Neural cell (in vitro differentiated cells): ENCODE measurements around the gene ANO1. TPM values are rescaled to one million over a fixed set of nuclear protein-coding genes. Genes with fewer than 3 reads are reported as not detected.

Experiments
- H2AFZ ChIP-seq: fragments of 200-600, 300-800 bp; sonication (generic), shearing (Covaris generic); 2 replicates; pipeline ENCODE4 v1.6.0; 2014; ENCODE audit warnings: low read depth, mild to moderate bottlenecking, antibody characterized with exemption, low read length, moderate library complexity
- H3F3A ChIP-seq: fragments of 200-600 bp; shearing (Covaris generic); 2 replicates; pipeline ENCODE4 v1.6.1; 2016; ENCODE audit warnings: mild to moderate bottlenecking, moderate library complexity, mixed read lengths, antibody characterized with exemption, low read length; ENCODE audit not compliant: insufficient read depth, poor library complexity, severe bottlenecking
- H3K27ac ChIP-seq: fragments of 200-600, 300-800 bp; sonication (generic), shearing (Covaris generic); 2 replicates; pipeline ENCODE4 v1.5.1; 2014; ENCODE audit warnings: mild to moderate bottlenecking, low read length, moderate library complexity
- H3K27me3 ChIP-seq: fragments of 300-800, 200-600 bp; sonication (generic), shearing (Covaris generic); 2 replicates; pipeline ENCODE4 v1.6.0; 2014; ENCODE audit warnings: mild to moderate bottlenecking, low read depth, low read length, moderate library complexity; ENCODE audit not compliant: insufficient read depth
- H3K36me3 ChIP-seq: fragments of 300-800, 200-600 bp; sonication (generic), shearing (Covaris generic); 2 replicates; pipeline ENCODE4 v1.5.1; 2014; ENCODE audit warnings: mild to moderate bottlenecking, antibody characterized with exemption, low read length, moderate library complexity; ENCODE audit not compliant: insufficient read depth
- H3K4me2 ChIP-seq: fragments of 300-800, 200-600 bp; sonication (generic), shearing (Covaris generic); 2 replicates; pipeline ENCODE4 v1.6.0; 2014; ENCODE audit warnings: mild to moderate bottlenecking, low read length
- H3K4me3 ChIP-seq: fragments of 300-800, 200-600 bp; sonication (generic), shearing (Covaris generic); 2 replicates; pipeline ENCODE4 v1.5.1; 2014; ENCODE audit warnings: mild to moderate bottlenecking, low read length, moderate library complexity
- H3K79me2 ChIP-seq: fragments of 200-600 bp; shearing (Covaris generic); replicated peaks from 2 replicates; pipeline ENCODE4 v1.6.0; 2014; ENCODE audit warnings: mild to moderate bottlenecking, low read length, moderate library complexity; ENCODE audit not compliant: insufficient read depth
- H3K9ac ChIP-seq: fragments of 300-800, 200-600 bp; sonication (generic), shearing (Covaris generic); 2 replicates; pipeline ENCODE4 v1.6.1; 2016; ENCODE audit warnings: mild to moderate bottlenecking, low read length, mixed read lengths
- H3K9me2 ChIP-seq: fragments of 200-600 bp; shearing (Covaris generic); 2 replicates; pipeline ENCODE4 v1.6.1; 2016; ENCODE audit warnings: mild to moderate bottlenecking, low read length, mixed read lengths; ENCODE audit not compliant: insufficient read depth
- H3K9me3 ChIP-seq: fragments of 200-600, 300-800 bp; sonication (generic), shearing (Covaris generic); 2 replicates; pipeline ENCODE4 v1.6.1; 2016; ENCODE audit warnings: mild to moderate bottlenecking, mixed run types, low read length, moderate library complexity, mixed read lengths
- H4K20me1 ChIP-seq: fragments of 200-600 bp; shearing (Covaris generic); 2 replicates; pipeline ENCODE4 v1.6.1; 2016; ENCODE audit warnings: mild to moderate bottlenecking, mixed run types; ENCODE audit not compliant: insufficient read depth
- CTCF ChIP-seq: fragments of 450-650 bp; IDR thresholded peaks from 2 replicates; pipeline ENCODE4 v1.5.1; 2014; ENCODE audit warnings: antibody characterized with exemption, mild to moderate bottlenecking, moderate library complexity; ENCODE audit not compliant: poor library complexity, severe bottlenecking
- EP300 ChIP-seq: fragments of 450-650 bp; conservative IDR thresholded peaks from 2 replicates; pipeline ENCODE4 v1.6.1; 2014; ENCODE audit warnings: antibody characterized with exemption, mild to moderate bottlenecking, moderate library complexity; ENCODE audit not compliant: poor library complexity, severe bottlenecking
- EZH2 ChIP-seq: fragments of 200-600, 300-800 bp; shearing (Covaris generic), sonication (generic); IDR thresholded peaks from 2 replicates; pipeline ENCODE4 v1.6.1; 2014; ENCODE audit warnings: antibody characterized with exemption, low read length, borderline replicate concordance, mild to moderate bottlenecking; ENCODE audit not compliant: insufficient read depth, poor library complexity, severe bottlenecking
- MXI1 ChIP-seq: fragments of 450-650 bp; conservative IDR thresholded peaks from 2 replicates; pipeline ENCODE4 v1.6.1; 2014; ENCODE audit warnings: antibody characterized with exemption, mild to moderate bottlenecking; ENCODE audit not compliant: poor library complexity, severe bottlenecking
- POLR2AphosphoS5 ChIP-seq: IDR thresholded peaks from 2 replicates; pipeline ENCODE4 v1.6.1; 2012
- RAD21 ChIP-seq: fragments of 450-650 bp; conservative IDR thresholded peaks from 2 replicates; pipeline ENCODE4 v1.6.1; 2014; ENCODE audit warnings: antibody characterized with exemption, mild to moderate bottlenecking, moderate library complexity
- REST ChIP-seq: IDR thresholded peaks from 2 replicates; pipeline ENCODE4 v1.6.1; 2012; ENCODE audit warnings: borderline replicate concordance
- SMC3 ChIP-seq: fragments of 450-650 bp; conservative IDR thresholded peaks from 2 replicates; pipeline ENCODE4 v1.6.1; 2014; ENCODE audit warnings: antibody characterized with exemption, mild to moderate bottlenecking, moderate library complexity; ENCODE audit not compliant: poor library complexity
- TAF1 ChIP-seq: IDR thresholded peaks from 2 replicates; pipeline ENCODE4 v1.6.1; 2012; ENCODE audit warnings: low read depth
- polyA plus RNA-seq: library from polyadenylated mRNA; depleted of rRNA; stranded (reverse); fragments of >200 nt; gene quantifications from 2 replicates; pipeline ENCODE4 v1.2.3, GENCODE V29; 2014

The ANO1 gene
- polyA plus RNA-seq, 1 donor from 2014 or later = not detected

- Histone ChIP-seq H3K79me2 (no peaks in the 10 kb centered on the region), H3K9me2 (no peaks in the 10 kb centered on the region), H3K9me3 (no peaks in the 10 kb centered on the region), H3K27me3 (no peaks in the 10 kb centered on the region), H4K20me1 (no peaks in the 10 kb centered on the region), H2AFZ (no peak overlapping the region), H3K27ac (no peak overlapping the region), H3F3A (no peaks in the 10 kb centered on the region), H3K9ac (no peak overlapping the region), H3K4me3 (no peak overlapping the region), H3K36me3 (no peaks in the 10 kb centered on the region), H3K4me2 (no peak overlapping the region)
- TF ChIP-seq REST = no peak
- no peak for TF ChIP-seq RAD21
- TF ChIP-seq SMC3 = no peak
- TF ChIP-seq EP300 = no peak
- TF ChIP-seq EZH2 = no peak
- TF ChIP-seq CTCF = no peak
- no peak for TF ChIP-seq MXI1
- no peak for TF ChIP-seq POLR2AphosphoS5
- no peak for TF ChIP-seq TAF1
These were observed 57.0 kb downstream of the ANO1 start for GRCh38 chr11:70135142-70135541.

- no peak overlapping the region for H3K9ac ChIP-seq
- no peak overlapping the region for H2AFZ ChIP-seq
- no peak for TF ChIP-seq EP300
- no peak for TF ChIP-seq EZH2
- no peak for TF ChIP-seq RAD21
- no peaks in the 10 kb centered on the region for H3K36me3 ChIP-seq
- no peaks in the 10 kb centered on the region for H3K27me3 ChIP-seq
- no peaks in the 10 kb centered on the region for H3K9me3 ChIP-seq
- no peaks in the 10 kb centered on the region for H3K9me2 ChIP-seq
- no peaks in the 10 kb centered on the region for H4K20me1 ChIP-seq
- H3K79me2 ChIP-seq = no peaks in the 10 kb centered on the region
- no peak overlapping the region for H3K4me3 ChIP-seq
- no peak overlapping the region for H3K4me2 ChIP-seq
- no peak overlapping the region for H3K27ac ChIP-seq
- H3F3A ChIP-seq = no peaks in the 10 kb centered on the region
These were observed 57.5 kb downstream of the ANO1 start for GRCh38 chr11:70135625-70136059.

- H3K4me2 ChIP-seq = no peak overlapping the region
- no peak overlapping the region for H3K9ac ChIP-seq
- no peak overlapping the region for H3K4me3 ChIP-seq
- no peaks in the 10 kb centered on the region for H3K36me3 ChIP-seq
- H3K27ac ChIP-seq = no peak overlapping the region
- H3K79me2 ChIP-seq = no peaks in the 10 kb centered on the region
- TF ChIP-seq EZH2 (no peak), MXI1 (no peak), RAD21 (no peak), POLR2AphosphoS5 (no peak), TAF1 (no peak), EP300 (no peak), SMC3 (no peak), CTCF (no peak), REST (no peak)
- H3K9me3 ChIP-seq = no peaks in the 10 kb centered on the region
- no peaks in the 10 kb centered on the region for H4K20me1 ChIP-seq
- peaks cover 11% of the 10 kb centered on the region for H3F3A ChIP-seq
- H3K27me3 ChIP-seq = no peaks in the 10 kb centered on the region
- H3K9me2 ChIP-seq = no peaks in the 10 kb centered on the region
- H2AFZ ChIP-seq = no peak overlapping the region
These were observed 59.3 kb downstream of the ANO1 start for GRCh38 chr11:70137383-70137782.
